ENCODE measurements around the gene ZNF462. TPM values are rescaled to one million over a fixed set of nuclear protein-coding genes. Genes with fewer than 3 reads are reported as not detected.

Gene ZNF462
- total RNA-seq, 2 donors from 2014 or later: 4.7 to 8.9 TPM

GRCh38 chr9:106889061-106889590, 26.2 kb downstream of the ZNF462 start:
- H3K4me3 ChIP-seq: no peak overlapping the region
- intact Hi-C loops (cut with DNase I): no loop called here
- no peak overlapping the region for H3K27ac ChIP-seq
- DNase-seq: no peak
- no peaks in the 10 kb centered on the region for H3K36me3 ChIP-seq (replicated peaks in 1 of 2; ENCODE audit: insufficient read depth in 1 of 2, low read depth in 2 of 2)
- H3K4me1 ChIP-seq: no peaks in the 10 kb centered on the region
- H3K9me3 ChIP-seq: no peaks in the 10 kb centered on the region
- 82 to 89% methylated on average over 7 of the region's 7 CpGs for WGBS, 2 donors
- TF ChIP-seq POLR2A (IDR thresholded peaks at IDR 0.05) (no peak), CTCF (IDR thresholded peaks at IDR 0.05) (no peak)
- ATAC-seq: no peak
- no peaks in the 10 kb centered on the region for H3K27me3 ChIP-seq

DNA sequence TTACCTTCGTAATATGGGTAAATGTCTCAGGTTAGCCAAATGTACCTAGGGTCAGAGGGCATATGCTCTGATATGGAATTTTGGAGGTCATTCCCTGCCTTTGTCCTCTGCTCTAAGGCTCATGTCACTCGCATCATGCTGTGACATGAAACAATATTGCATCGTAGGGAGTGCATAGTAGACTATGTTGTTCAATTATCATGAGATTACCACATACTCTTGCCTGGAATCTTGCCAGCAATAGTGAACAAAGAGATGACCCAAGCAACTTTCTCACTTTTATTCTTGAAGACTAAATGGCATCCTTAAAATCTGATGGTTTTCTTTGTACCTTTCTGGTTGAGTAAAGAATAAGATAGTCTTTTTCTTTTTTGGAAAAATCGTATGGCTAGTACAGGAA, 27.6 kb downstream of the ZNF462 start:
- no peaks in the 10 kb centered on the region for H3K36me3 ChIP-seq (replicated peaks in 1 of 2; ENCODE audit: insufficient read depth in 1 of 2, low read depth in 2 of 2)
- WGBS, 2 donors: 87 to 89% methylated on average over 4 of the region's 4 CpGs
- H3K9me3 ChIP-seq: no peaks in the 10 kb centered on the region
- no peaks in the 10 kb centered on the region for H3K27me3 ChIP-seq
- TF ChIP-seq CTCF (IDR thresholded peaks at IDR 0.05) (no peak), POLR2A (IDR thresholded peaks at IDR 0.05) (no peak)
- no peak for ATAC-seq
- H3K27ac ChIP-seq: no peak overlapping the region
- H3K4me3 ChIP-seq: no peak overlapping the region
- no peaks in the 10 kb centered on the region for H3K4me1 ChIP-seq
- DNase-seq: no peak
- intact Hi-C loops (cut with DNase I): no loop called here

DNA sequence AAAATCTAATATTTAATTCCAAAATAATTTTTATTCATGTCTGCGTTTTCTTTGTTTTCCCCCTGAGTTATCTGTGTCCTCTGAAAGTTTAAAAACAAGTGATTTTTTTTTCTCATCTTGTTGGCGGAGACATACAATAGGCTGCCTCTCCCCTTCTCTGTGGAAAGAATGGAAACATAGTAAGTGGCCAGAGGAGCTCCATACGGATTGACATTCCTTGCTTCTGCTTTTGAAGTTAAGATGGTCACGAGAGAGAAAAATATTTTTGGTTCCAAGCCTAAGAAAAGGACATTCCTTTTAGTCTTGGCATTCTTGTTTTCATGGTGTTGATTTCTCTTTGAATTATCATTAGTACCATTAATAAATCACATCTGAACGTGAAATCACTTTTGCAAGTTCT, 28.3 kb downstream of the ZNF462 start:
- H3K4me3 ChIP-seq: no peak overlapping the region
- TF ChIP-seq POLR2A (IDR thresholded peaks at IDR 0.05) (no peak), CTCF (IDR thresholded peaks at IDR 0.05) (no peak)
- intact Hi-C loops (cut with DNase I): no loop called here
- H3K27ac ChIP-seq: no peak overlapping the region
- 73 to 83% methylated on average over 5 of the region's 5 CpGs for WGBS, 2 donors
- ATAC-seq (no peak), DNase-seq (no peak)
- no peaks in the 10 kb centered on the region for H3K4me1 ChIP-seq
- H3K36me3 ChIP-seq (replicated peaks in 1 of 2; ENCODE audit: insufficient read depth in 1 of 2, low read depth in 2 of 2): no peaks in the 10 kb centered on the region
- no peaks in the 10 kb centered on the region for H3K9me3 ChIP-seq
- H3K27me3 ChIP-seq: no peaks in the 10 kb centered on the region

- peak; percentile 67 for ATAC-seq
Observed at GRCh38 chr9:106892632-106893031, 29.7 kb downstream of the ZNF462 start.

More at GRCh38 chr9:106892632-106893031, 29.7 kb downstream of the ZNF462 start:
- intact Hi-C loops (cut with DNase I): no loop called here
- DNase-seq: peak in 2 of 4 donors; percentile 28 to 40
- TF ChIP-seq CTCF (IDR thresholded peaks at IDR 0.05): no peak
- TF ChIP-seq POLR2A (IDR thresholded peaks at IDR 0.05): no peak
- 81 to 90% methylated on average over 4 of the region's 4 CpGs for WGBS, 2 donors
- Histone ChIP-seq H3K4me1 (no peaks in the 10 kb centered on the region), H3K27me3 (no peaks in the 10 kb centered on the region), H3K36me3 (replicated peaks in 1 of 2; ENCODE audit: insufficient read depth in 1 of 2, low read depth in 2 of 2) (no peaks in the 10 kb centered on the region), H3K4me3 (no peak overlapping the region), H3K27ac (no peak overlapping the region), H3K9me3 (no peaks in the 10 kb centered on the region)
